ENCODE results near the gene SMG6. TPM values are rescaled to one million over a fixed set of nuclear protein-coding genes. Genes with fewer than 3 reads are reported as not detected.
A peak's percentile ranks its signal among the peaks of the same experiment; 100 is the strongest.

Gene SMG6
- polyA plus RNA-seq, 1 experiment, result 27.3 TPM

- CTCF ChIA-PET, result interaction anchor here (1.2 to 1.7 kb wide), 4 partner anchors 22 to 168 kb away, joined by 3 to 13 read pairs (median 4); partner anchors contain the start of gene HIC1
- H3K27me3 ChIP-seq (ENCODE audit: control insufficient read depth, insufficient read depth, low read length), result no peaks in the 10 kb centered on the region
- no peak for DNase-seq (ENCODE audit: low read depth, low spot score)
- POLR2A ChIA-PET, result interaction anchor here (0.7 to 1.0 kb wide), 4 partner anchors 9 to 51 kb away, joined by 3 to 4 read pairs (median 3); no protein-coding TSS in a partner anchor
- no peaks in the 10 kb centered on the region for H3K9me3 ChIP-seq (ENCODE audit: control insufficient read depth, insufficient read depth, low read length)
- TF ChIP-seq CTCF (IDR thresholded peaks at IDR 0.05; ENCODE audit: low read depth, low read length), result no peak
- H3K4me3 ChIP-seq (ENCODE audit: low read depth, low read length), result no peak overlapping the region
- H3K27ac ChIP-seq (ENCODE audit: low read depth, low read length), result peak overlapping the region; percentile 40
Observed at GRCh38 chr17:2222901-2223616, 80.5 kb downstream of the SMG6 start.

GRCh38 chr17:2222301-2222700 is 81.3 kb downstream of the SMG6 start:
- no peaks in the 10 kb centered on the region for H3K9me3 ChIP-seq (ENCODE audit: control insufficient read depth, insufficient read depth, low read length)
- ChIA-PET POLR2A (interaction anchor here (0.7 to 1.0 kb wide), 4 partner anchors 9 to 50 kb away, joined by 3 to 4 read pairs (median 3); no protein-coding TSS in a partner anchor), CTCF (no interaction called here)
- H3K4me3 ChIP-seq (ENCODE audit: low read depth, low read length), result no peak overlapping the region
- H3K27me3 ChIP-seq (ENCODE audit: control insufficient read depth, insufficient read depth, low read length), result no peaks in the 10 kb centered on the region
- no peak for TF ChIP-seq CTCF (IDR thresholded peaks at IDR 0.05; ENCODE audit: low read depth, low read length)
- DNase-seq (ENCODE audit: low read depth, low spot score), result no peak
- no peak overlapping the region for H3K27ac ChIP-seq (ENCODE audit: low read depth, low read length)

GRCh38 chr17:2218426-2218825 is 85.2 kb downstream of the SMG6 start:
- Histone ChIP-seq H3K4me3 (ENCODE audit: low read depth, low read length) (no peak overlapping the region), H3K27me3 (ENCODE audit: control insufficient read depth, insufficient read depth, low read length) (no peaks in the 10 kb centered on the region), H3K27ac (ENCODE audit: low read depth, low read length) (no peak overlapping the region), H3K9me3 (ENCODE audit: control insufficient read depth, insufficient read depth, low read length) (no peaks in the 10 kb centered on the region)
- no peak for DNase-seq (ENCODE audit: low read depth, low spot score)
- ChIA-PET CTCF (interaction anchor here (1.2 to 1.3 kb wide), 2 partner anchors 13 to 27 kb away, joined by 3 read pairs; no protein-coding TSS in a partner anchor), POLR2A (interaction anchor here (0.7 kb wide), 1 partner anchor 37 kb away, joined by 3 read pairs; no protein-coding TSS in a partner anchor)
- TF ChIP-seq CTCF (IDR thresholded peaks at IDR 0.05; ENCODE audit: low read depth, low read length), result no peak

- ChIA-PET POLR2A (interaction anchor here (0.5 to 3.9 kb wide), 7 partner anchors 16 to 157 kb away, joined by 5 to 23 read pairs (median 8); no protein-coding TSS in a partner anchor), CTCF (interaction anchor here (0.7 kb wide), 1 partner anchor 79 kb away, joined by 3 read pairs; no protein-coding TSS in a partner anchor)
- H3K27me3 ChIP-seq (ENCODE audit: control insufficient read depth, insufficient read depth, low read length), result no peaks in the 10 kb centered on the region
Observed at GRCh38 chr17:2215616-2216364, 87.8 kb downstream of the SMG6 start.

More at GRCh38 chr17:2215616-2216364, 87.8 kb downstream of the SMG6 start:
- Histone ChIP-seq H3K27ac (ENCODE audit: low read depth, low read length) (peak overlapping the region; percentile 100), H3K4me3 (ENCODE audit: low read depth, low read length) (peak overlapping the region; percentile 23), H3K9me3 (ENCODE audit: control insufficient read depth, insufficient read depth, low read length) (no peaks in the 10 kb centered on the region)
- DNase-seq (ENCODE audit: low read depth, low spot score), result peak; percentile 85
- TF ChIP-seq CTCF (IDR thresholded peaks at IDR 0.05; ENCODE audit: low read depth, low read length), result no peak
